DND-41 (cell line): ENCODE measurements around the gene TUBGCP4.

Experiments
- ATAC-seq: fragments of 200-7000 bp; cut with Tn5 transposase; 3 replicates; pipeline ENCODE4 v1.9.1; 2021; ENCODE audit warnings: low read depth; ENCODE audit not compliant: insufficient read depth
- DNase-seq: peaks from one replicate; pipeline ENCODE4 v3.0.0-alpha.2; 2020
- H2AFZ ChIP-seq: 2 replicates; pipeline ENCODE4 v1.6.0; 2012; ENCODE audit warnings: low read depth, low read length
- H3K27ac ChIP-seq: 2 replicates; pipeline ENCODE4 v1.5.1; 2012; ENCODE audit warnings: low read length, inconsistent platforms
- H3K27me3 ChIP-seq: fragments of 200-600 bp; sonication (generic); 2 replicates; pipeline ENCODE4 v1.6.0; 2012; ENCODE audit warnings: low read length, mild to moderate bottlenecking, inconsistent platforms; ENCODE audit not compliant: insufficient read depth, poor library complexity
- H3K36me3 ChIP-seq: 2 replicates; pipeline ENCODE4 v1.5.1; 2012; ENCODE audit warnings: low read length, inconsistent platforms; ENCODE audit not compliant: insufficient read depth
- H3K4me1 ChIP-seq: 2 replicates; pipeline ENCODE4 v1.5.1; 2012; ENCODE audit warnings: mild to moderate bottlenecking, low read length; ENCODE audit not compliant: insufficient read depth
- H3K4me2 ChIP-seq: 2 replicates; pipeline ENCODE4 v1.6.0; 2012; ENCODE audit warnings: mild to moderate bottlenecking, moderate library complexity, low read length, inconsistent platforms; ENCODE audit not compliant: insufficient read depth
- H3K4me3 ChIP-seq, 2 experiments: fragments of 200-600 bp in 1 of 2; shearing (Covaris generic) in 1 of 2; 2 replicates each; pipeline ENCODE4 v1.5.1; 2012 to 2016; ENCODE audit warnings: inconsistent platforms in 2 of 2, low read length in 2 of 2, mild to moderate bottlenecking in 2 of 2, low read depth in 1 of 2, moderate library complexity in 1 of 2
- H3K79me2 ChIP-seq: 2 replicates; pipeline ENCODE4 v1.6.0; 2012; ENCODE audit warnings: low read length, inconsistent platforms; ENCODE audit not compliant: insufficient read depth
- H3K9ac ChIP-seq: 2 replicates; pipeline ENCODE4 v1.6.0; 2012; ENCODE audit warnings: low read depth, mild to moderate bottlenecking, inconsistent platforms, low read length, moderate library complexity
- H3K9me3 ChIP-seq: 2 replicates; pipeline ENCODE4 v1.5.1; 2012; ENCODE audit warnings: low read length, moderate library complexity, mild to moderate bottlenecking, inconsistent platforms; ENCODE audit not compliant: insufficient read depth, severe bottlenecking
- H4K20me1 ChIP-seq: 2 replicates; pipeline ENCODE4 v1.6.0; 2012; ENCODE audit warnings: low read length; ENCODE audit not compliant: insufficient read depth
- CTCF ChIP-seq: IDR thresholded peaks from 2 replicates; pipeline ENCODE4 v1.5.1; 2012; ENCODE audit warnings: borderline replicate concordance, low read length, moderate library complexity, mild to moderate bottlenecking; ENCODE audit not compliant: poor library complexity, severe bottlenecking; ENCODE audit errors: extremely low read depth
- EZH2 ChIP-seq: IDR thresholded peaks from 3 replicates; pipeline ENCODE4 v1.6.1; 2012; ENCODE audit warnings: borderline replicate concordance, low read depth, mild to moderate bottlenecking, moderate library complexity, low read length, inconsistent platforms; ENCODE audit not compliant: severe bottlenecking

The TUBGCP4 gene

GRCh38 chr15:43434446-43434845 lies 63.5 kb downstream of the TUBGCP4 start:
- H3K9ac ChIP-seq = no peak overlapping the region
- H3K27ac ChIP-seq = peak overlapping the region; percentile 32; the same call in 1 of the 2 replicates
- no peak for TF ChIP-seq CTCF
- no peak for TF ChIP-seq EZH2
- H3K36me3 ChIP-seq = peaks cover 67% of the 10 kb centered on the region
- no peaks in the 10 kb centered on the region for H4K20me1 ChIP-seq
- H3K4me3 ChIP-seq = no peak overlapping the region
- no peak overlapping the region for H3K4me2 ChIP-seq
- DNase-seq = peak; percentile 43
- no peaks in the 10 kb centered on the region for H3K9me3 ChIP-seq
- H3K4me1 ChIP-seq = 0 out of 2 replicates have a peak, but pooled peaks cover 4% of the 10 kb centered on the region
- no peaks in the 10 kb centered on the region for H3K79me2 ChIP-seq
- peak; percentile 78 for ATAC-seq
- H3K27me3 ChIP-seq = no peaks in the 10 kb centered on the region
- no peak overlapping the region for H2AFZ ChIP-seq

GRCh38 chr15:43436395-43436794 lies 65.5 kb downstream of the TUBGCP4 start:
- H4K20me1 ChIP-seq = no peaks in the 10 kb centered on the region
- no peaks in the 10 kb centered on the region for H3K9me3 ChIP-seq
- DNase-seq = peak; percentile 42
- H3K4me2 ChIP-seq = no peak overlapping the region
- no peak overlapping the region for H3K9ac ChIP-seq
- peaks cover 7% of the 10 kb centered on the region; the same call in 1 of the 2 replicates for H3K4me1 ChIP-seq
- no peak overlapping the region for H3K27ac ChIP-seq
- peak; percentile 64 for ATAC-seq
- no peaks in the 10 kb centered on the region for H3K27me3 ChIP-seq
- H3K36me3 ChIP-seq = peaks cover 62% of the 10 kb centered on the region
- TF ChIP-seq CTCF = no peak
- TF ChIP-seq EZH2 = no peak
- H3K79me2 ChIP-seq = no peaks in the 10 kb centered on the region
- no peak overlapping the region for H3K4me3 ChIP-seq
- H2AFZ ChIP-seq = no peak overlapping the region

- Histone ChIP-seq H3K9me3 (no peaks in the 10 kb centered on the region), H3K27ac (no peak overlapping the region), H2AFZ (no peak overlapping the region), H3K4me2 (no peak overlapping the region), H3K4me1 (peaks cover 7% of the 10 kb centered on the region; the same call in 1 of the 2 replicates), H3K79me2 (no peaks in the 10 kb centered on the region), H3K9ac (no peak overlapping the region), H3K4me3 (no peak overlapping the region), H3K27me3 (no peaks in the 10 kb centered on the region), H3K36me3 (peaks cover 38% of the 10 kb centered on the region), H4K20me1 (no peaks in the 10 kb centered on the region)
- ATAC-seq = no peak
- TF ChIP-seq CTCF (no peak), EZH2 (no peak)
- no peak for DNase-seq
Observed at GRCh38 chr15:43439268-43439667, 68.4 kb downstream of the TUBGCP4 start.

- H3K4me3 ChIP-seq = no peak overlapping the region
- no peaks in the 10 kb centered on the region for H3K9me3 ChIP-seq
- H2AFZ ChIP-seq = no peak overlapping the region
- TF ChIP-seq EZH2 = no peak
- TF ChIP-seq CTCF = peak; percentile 59
- peak overlapping the region; percentile 53 for H3K27ac ChIP-seq
- H4K20me1 ChIP-seq = no peaks in the 10 kb centered on the region
- no peak overlapping the region for H3K9ac ChIP-seq
- H3K4me2 ChIP-seq = no peak overlapping the region
- no peaks in the 10 kb centered on the region for H3K79me2 ChIP-seq
- DNase-seq = peak; percentile 42
- H3K36me3 ChIP-seq = peaks cover 45% of the 10 kb centered on the region
- peaks cover 3% of the 10 kb centered on the region; the same call in 1 of the 2 replicates for H3K4me1 ChIP-seq
- peak; percentile 82 for ATAC-seq
- no peaks in the 10 kb centered on the region for H3K27me3 ChIP-seq
Observed at GRCh38 chr15:43440721-43441281, 69.9 kb downstream of the TUBGCP4 start.
